ENCODE measurements around the gene ISG20L2.
"Not testable (repeated sequence)": the region's sequence is repeated elsewhere in the genome, so short reads cannot be mapped to it uniquely, and the experiment has no call there.

The ISG20L2 gene

GRCh38 chr1:156728599-156729462 is at the start of gene ISG20L2:
Gene ISG20L2, minus strand, starts transcription at chr1:156728766. Its CDS starts 1,114 bp downstream, at chr1:156727652.
- DNase-seq, result peak; percentile 97 to 99 (median 99)

- DNase-seq, result no peak
Measured at GRCh38 chr1:156777573-156777972, 49.0 kb upstream of the ISG20L2 start.

GRCh38 chr1:156776942-156777341 is 48.4 kb upstream of the ISG20L2 start:
- DNase-seq, result no peak

GRCh38 chr1:156775799-156776198 is 47.2 kb upstream of the ISG20L2 start:
- DNase-seq, result peak in 1 of 3 donors; percentile 37

GRCh38 chr1:156773607-156774006 is 45.0 kb upstream of the ISG20L2 start:
- no peak for DNase-seq

- DNase-seq, result no peak
Measured at GRCh38 chr1:156772728-156773497, 44.3 kb upstream of the ISG20L2 start.

GRCh38 chr1:156772222-156772621 is 43.7 kb upstream of the ISG20L2 start:
- no peak for DNase-seq

GRCh38 chr1:156768610-156769295 is 40.2 kb upstream of the ISG20L2 start:
- DNase-seq, result no peak

GRCh38 chr1:156767879-156768604 is 39.5 kb upstream of the ISG20L2 start:
- DNase-seq, result peak; percentile 86 to 95 (median 89)

GRCh38 chr1:156767101-156767878 is 38.7 kb upstream of the ISG20L2 start, which contains the start of gene PRCC:
Gene PRCC, plus strand, starts transcription at chr1:156767535. Its CDS starts 237 bp downstream, at chr1:156767772.
- peak; percentile 97 to 99 (median 98) for DNase-seq

- no peak for DNase-seq
Measured at GRCh38 chr1:156766298-156767100, 37.9 kb upstream of the ISG20L2 start.

GRCh38 chr1:156765666-156766065 is 37.1 kb upstream of the ISG20L2 start:
- peak; percentile 57 to 67 (median 61) for DNase-seq

- DNase-seq, result not testable (repeated sequence)
Measured at GRCh38 chr1:156765136-156765535, 36.6 kb upstream of the ISG20L2 start.

- no peak for DNase-seq
Measured at GRCh38 chr1:156760796-156761104, 32.2 kb upstream of the ISG20L2 start.

GRCh38 chr1:156760092-156760795 is 31.7 kb upstream of the ISG20L2 start:
- DNase-seq, result no peak

- DNase-seq, result not testable (repeated sequence)
Measured at GRCh38 chr1:156757572-156758253, 29.1 kb upstream of the ISG20L2 start.

- no peak for DNase-seq
Measured at GRCh38 chr1:156756355-156756754, 27.8 kb upstream of the ISG20L2 start.

GRCh38 chr1:156755527-156755950 is 27.0 kb upstream of the ISG20L2 start:
- DNase-seq, result no peak

- no peak for DNase-seq
Measured at GRCh38 chr1:156754219-156754618, 25.7 kb upstream of the ISG20L2 start.

Measured in suppressor macrophage treated with lipopolysaccharide for 1 hour (primary cell).